ENCODE measurements around the gene LRP1B.

The LRP1B gene

GRCh38 chr2:141633132-141633531 lies 497.7 kb downstream of the LRP1B start:
- no peak overlapping the region for H3K9ac ChIP-seq (ENCODE audit: low read length)
- no peak overlapping the region for H3K27ac ChIP-seq (ENCODE audit: low read depth, low read length)
- no peaks in the 10 kb centered on the region for H3K27me3 ChIP-seq (ENCODE audit: control insufficient read depth, insufficient read depth, low read length)
- no peaks in the 10 kb centered on the region for H3K36me3 ChIP-seq (ENCODE audit: control insufficient read depth, insufficient read depth, low read length)
- no peak overlapping the region for H3K4me3 ChIP-seq (ENCODE audit: low read depth, low read length)
- no peaks in the 10 kb centered on the region for H3K9me3 ChIP-seq (ENCODE audit: control insufficient read depth, insufficient read depth, low read depth, low read length)
- H3K4me1 ChIP-seq (ENCODE audit: control insufficient read depth, insufficient read depth, low read length) = no peaks in the 10 kb centered on the region

GRCh38 chr2:141630407-141630930 lies 500.3 kb downstream of the LRP1B start:
- H3K9ac ChIP-seq (ENCODE audit: low read length) = no peak overlapping the region
- H3K4me3 ChIP-seq (ENCODE audit: low read depth, low read length) = no peak overlapping the region
- H3K36me3 ChIP-seq (ENCODE audit: control insufficient read depth, insufficient read depth, low read length) = no peaks in the 10 kb centered on the region
- H3K4me1 ChIP-seq (ENCODE audit: control insufficient read depth, insufficient read depth, low read length) = no peaks in the 10 kb centered on the region
- H3K27me3 ChIP-seq (ENCODE audit: control insufficient read depth, insufficient read depth, low read length) = no peaks in the 10 kb centered on the region
- no peak overlapping the region for H3K27ac ChIP-seq (ENCODE audit: low read depth, low read length)
- H3K9me3 ChIP-seq (ENCODE audit: control insufficient read depth, insufficient read depth, low read depth, low read length) = no peaks in the 10 kb centered on the region

DNA sequence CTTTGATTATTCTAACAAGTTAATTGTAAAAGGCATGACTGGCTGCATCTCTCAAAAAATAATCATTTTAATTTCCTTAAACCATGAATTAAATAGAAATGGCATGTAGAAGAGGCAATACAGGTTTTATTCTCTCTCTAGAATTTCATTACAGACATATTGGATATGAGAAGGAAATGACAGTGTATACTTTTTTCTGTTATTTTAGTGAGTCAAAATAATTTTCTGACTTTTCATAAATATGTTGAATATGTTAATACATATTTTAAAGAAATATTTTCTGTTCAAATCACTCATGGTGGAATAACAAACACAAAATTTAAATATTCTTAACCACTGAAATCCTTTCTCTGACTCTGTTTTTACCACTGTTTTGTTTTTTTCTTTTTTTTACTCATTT lies 510.4 kb downstream of the LRP1B start:
- no peaks in the 10 kb centered on the region for H3K4me1 ChIP-seq (ENCODE audit: control insufficient read depth, insufficient read depth, low read length)
- H3K27me3 ChIP-seq (ENCODE audit: control insufficient read depth, insufficient read depth, low read length) = no peaks in the 10 kb centered on the region
- no peak overlapping the region for H3K4me3 ChIP-seq (ENCODE audit: low read depth, low read length)

GRCh38 chr2:141618457-141618856 lies 512.4 kb downstream of the LRP1B start:
- H3K27me3 ChIP-seq (ENCODE audit: control insufficient read depth, insufficient read depth, low read length) = no peaks in the 10 kb centered on the region
- H3K4me1 ChIP-seq (ENCODE audit: control insufficient read depth, insufficient read depth, low read length) = no peaks in the 10 kb centered on the region
- no peak overlapping the region for H3K9ac ChIP-seq (ENCODE audit: low read length)
- no peaks in the 10 kb centered on the region for H3K36me3 ChIP-seq (ENCODE audit: control insufficient read depth, insufficient read depth, low read length)
- no peaks in the 10 kb centered on the region for H3K9me3 ChIP-seq (ENCODE audit: control insufficient read depth, insufficient read depth, low read depth, low read length)
- no peak overlapping the region for H3K4me3 ChIP-seq (ENCODE audit: low read depth, low read length)
- H3K27ac ChIP-seq (ENCODE audit: low read depth, low read length) = no peak overlapping the region

More for the DNA sequence above, 510.4 kb downstream of the LRP1B start:
- Histone ChIP-seq H3K36me3 (ENCODE audit: control insufficient read depth, insufficient read depth, low read length) (no peaks in the 10 kb centered on the region), H3K27ac (ENCODE audit: low read depth, low read length) (no peak overlapping the region), H3K9ac (ENCODE audit: low read length) (no peak overlapping the region), H3K9me3 (ENCODE audit: control insufficient read depth, insufficient read depth, low read depth, low read length) (no peaks in the 10 kb centered on the region)

- H3K27me3 ChIP-seq (ENCODE audit: control insufficient read depth, insufficient read depth, low read length) = no peaks in the 10 kb centered on the region
- peak overlapping the region; percentile 34; the same call in 1 of the 2 replicates for H3K4me3 ChIP-seq (ENCODE audit: low read depth, low read length)
- peaks cover 26% of the 10 kb centered on the region for H3K4me1 ChIP-seq (ENCODE audit: control insufficient read depth, insufficient read depth, low read length)
- H3K36me3 ChIP-seq (ENCODE audit: control insufficient read depth, insufficient read depth, low read length) = no peaks in the 10 kb centered on the region
- H3K27ac ChIP-seq (ENCODE audit: low read depth, low read length) = peak overlapping the region; percentile 69
- H3K9ac ChIP-seq (ENCODE audit: low read length) = peak overlapping the region; percentile 19
- H3K9me3 ChIP-seq (ENCODE audit: control insufficient read depth, insufficient read depth, low read depth, low read length) = no peaks in the 10 kb centered on the region
These were observed 518.8 kb downstream of the LRP1B start for GRCh38 chr2:141611981-141612380.

DNA sequence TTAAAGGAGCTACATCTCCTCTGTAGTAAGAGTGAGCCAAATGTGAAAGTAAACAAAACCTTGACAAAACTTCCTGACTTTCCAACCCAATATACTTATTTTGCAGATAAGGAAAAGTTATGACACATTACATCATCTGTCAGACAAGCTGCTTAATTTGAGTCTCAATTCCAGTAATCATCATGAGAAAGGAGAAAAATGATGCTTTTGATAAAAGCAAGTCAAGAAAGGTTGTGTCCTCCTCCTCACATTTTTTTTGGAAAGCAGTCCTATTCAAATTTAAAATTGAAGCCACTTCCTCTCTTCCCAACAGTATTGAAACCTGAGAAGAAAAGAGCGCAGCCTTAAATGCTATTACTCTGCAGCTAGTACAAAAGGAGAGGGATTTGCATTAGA lies 519.6 kb downstream of the LRP1B start:
- H3K27ac ChIP-seq (ENCODE audit: low read depth, low read length) = peak overlapping the region; percentile 69
- H3K4me3 ChIP-seq (ENCODE audit: low read depth, low read length) = peak overlapping the region; percentile 34
- peaks cover 26% of the 10 kb centered on the region for H3K4me1 ChIP-seq (ENCODE audit: control insufficient read depth, insufficient read depth, low read length)
- no peaks in the 10 kb centered on the region for H3K36me3 ChIP-seq (ENCODE audit: control insufficient read depth, insufficient read depth, low read length)
- H3K9ac ChIP-seq (ENCODE audit: low read length) = peak overlapping the region; percentile 31
- no peaks in the 10 kb centered on the region for H3K27me3 ChIP-seq (ENCODE audit: control insufficient read depth, insufficient read depth, low read length)
- no peaks in the 10 kb centered on the region for H3K9me3 ChIP-seq (ENCODE audit: control insufficient read depth, insufficient read depth, low read depth, low read length)

DNA sequence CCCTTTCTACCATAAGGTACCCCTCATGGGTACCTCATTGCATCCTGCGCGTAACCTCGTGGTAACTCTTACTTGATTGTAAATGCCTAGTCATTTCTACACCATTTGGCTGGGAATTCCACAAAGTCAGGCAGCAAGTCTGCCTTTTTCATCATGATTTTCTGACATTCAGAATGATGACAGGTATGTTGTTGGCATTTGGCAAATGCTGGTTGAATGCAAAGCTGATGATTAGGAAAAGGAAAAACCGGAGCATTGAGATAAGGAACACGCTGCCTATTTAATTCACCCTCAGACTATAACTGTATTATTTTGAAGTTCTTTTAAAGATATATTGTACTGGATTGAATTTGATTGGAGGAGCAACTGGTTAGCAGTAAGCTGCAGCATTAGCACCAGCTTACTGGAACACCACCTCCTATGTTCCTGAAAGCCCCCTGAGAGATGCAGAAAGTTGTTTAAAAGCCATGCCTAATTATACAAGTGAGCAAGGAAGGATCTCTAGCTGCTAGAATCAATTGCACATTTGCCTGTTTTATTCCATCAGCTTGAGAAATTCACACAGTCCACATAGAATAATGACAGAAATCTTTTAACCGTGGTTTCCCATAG lies 520.1 kb downstream of the LRP1B start:
- H3K27ac ChIP-seq (ENCODE audit: low read depth, low read length) = peak overlapping the region; percentile 69
- H3K36me3 ChIP-seq (ENCODE audit: control insufficient read depth, insufficient read depth, low read length) = no peaks in the 10 kb centered on the region
- peak overlapping the region; percentile 34; the same call in 1 of the 2 replicates for H3K4me3 ChIP-seq (ENCODE audit: low read depth, low read length)
- H3K9me3 ChIP-seq (ENCODE audit: control insufficient read depth, insufficient read depth, low read depth, low read length) = no peaks in the 10 kb centered on the region
- H3K4me1 ChIP-seq (ENCODE audit: control insufficient read depth, insufficient read depth, low read length) = peaks cover 26% of the 10 kb centered on the region
- H3K27me3 ChIP-seq (ENCODE audit: control insufficient read depth, insufficient read depth, low read length) = no peaks in the 10 kb centered on the region
- H3K9ac ChIP-seq (ENCODE audit: low read length) = peak overlapping the region; percentile 31

- no peaks in the 10 kb centered on the region for H3K36me3 ChIP-seq (ENCODE audit: control insufficient read depth, insufficient read depth, low read length)
- no peak overlapping the region for H3K27ac ChIP-seq (ENCODE audit: low read depth, low read length)
- no peak overlapping the region for H3K4me3 ChIP-seq (ENCODE audit: low read depth, low read length)
- H3K9me3 ChIP-seq (ENCODE audit: control insufficient read depth, insufficient read depth, low read depth, low read length) = no peaks in the 10 kb centered on the region
- H3K9ac ChIP-seq (ENCODE audit: low read length) = no peak overlapping the region
- 0 out of 2 replicates have a peak, but pooled peaks cover 6% of the 10 kb centered on the region for H3K4me1 ChIP-seq (ENCODE audit: control insufficient read depth, insufficient read depth, low read length)
- no peaks in the 10 kb centered on the region for H3K27me3 ChIP-seq (ENCODE audit: control insufficient read depth, insufficient read depth, low read length)
These were observed 525.7 kb downstream of the LRP1B start for GRCh38 chr2:141605163-141605562.

- Histone ChIP-seq H3K9me3 (ENCODE audit: control insufficient read depth, insufficient read depth, low read depth, low read length) (no peaks in the 10 kb centered on the region), H3K27me3 (ENCODE audit: control insufficient read depth, insufficient read depth, low read length) (no peaks in the 10 kb centered on the region), H3K27ac (ENCODE audit: low read depth, low read length) (no peak overlapping the region), H3K4me3 (ENCODE audit: low read depth, low read length) (no peak overlapping the region), H3K9ac (ENCODE audit: low read length) (no peak overlapping the region), H3K36me3 (ENCODE audit: control insufficient read depth, insufficient read depth, low read length) (no peaks in the 10 kb centered on the region), H3K4me1 (ENCODE audit: control insufficient read depth, insufficient read depth, low read length) (no peaks in the 10 kb centered on the region)
These were observed 529.2 kb downstream of the LRP1B start for GRCh38 chr2:141601511-141602152.

DNA sequence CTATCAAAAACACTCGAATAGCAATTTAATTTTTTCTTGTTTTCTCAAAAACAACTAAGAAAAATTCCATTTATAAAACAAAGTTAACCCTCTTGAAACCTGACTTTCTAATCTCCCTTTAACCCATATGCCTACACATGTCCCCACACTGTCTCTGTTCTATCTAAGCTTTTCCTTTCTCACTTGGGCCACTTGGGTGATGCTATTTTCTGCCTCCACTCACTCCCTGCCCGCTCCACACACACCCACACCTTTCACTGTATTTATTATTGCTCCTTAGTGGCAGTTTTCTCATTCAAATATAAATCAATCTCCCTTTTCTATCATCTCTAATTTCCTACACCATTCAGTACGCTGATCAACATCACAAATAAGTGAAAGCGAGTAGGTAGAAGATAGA lies 531.1 kb downstream of the LRP1B start:
- Histone ChIP-seq H3K4me3 (ENCODE audit: low read depth, low read length) (no peak overlapping the region), H3K9ac (ENCODE audit: low read length) (no peak overlapping the region), H3K27ac (ENCODE audit: low read depth, low read length) (no peak overlapping the region), H3K36me3 (ENCODE audit: control insufficient read depth, insufficient read depth, low read length) (no peaks in the 10 kb centered on the region), H3K9me3 (ENCODE audit: control insufficient read depth, insufficient read depth, low read depth, low read length) (no peaks in the 10 kb centered on the region), H3K4me1 (ENCODE audit: control insufficient read depth, insufficient read depth, low read length) (no peaks in the 10 kb centered on the region), H3K27me3 (ENCODE audit: control insufficient read depth, insufficient read depth, low read length) (no peaks in the 10 kb centered on the region)

DNA sequence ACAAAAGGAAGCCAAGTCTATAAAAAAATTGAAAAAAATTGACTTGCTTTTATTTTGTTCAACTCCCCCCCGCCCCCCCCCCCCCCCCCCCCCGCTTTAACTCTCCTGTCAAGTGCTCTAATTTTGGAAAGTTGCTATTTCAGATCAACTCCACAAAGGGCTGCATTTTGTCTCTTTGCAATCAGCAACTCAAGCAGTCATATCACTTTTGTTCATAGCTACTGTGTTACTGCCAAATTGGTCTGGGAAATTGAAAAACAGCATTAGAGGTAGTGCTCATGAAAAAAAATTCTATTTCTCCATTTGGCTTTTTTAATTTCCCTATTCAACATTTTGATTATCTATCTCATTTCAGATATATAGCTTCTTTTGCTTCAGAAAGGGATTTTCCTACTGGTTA lies 531.8 kb downstream of the LRP1B start:
- H3K27me3 ChIP-seq (ENCODE audit: control insufficient read depth, insufficient read depth, low read length) = no peaks in the 10 kb centered on the region
- no peak overlapping the region for H3K9ac ChIP-seq (ENCODE audit: low read length)
- no peaks in the 10 kb centered on the region for H3K36me3 ChIP-seq (ENCODE audit: control insufficient read depth, insufficient read depth, low read length)
- H3K4me1 ChIP-seq (ENCODE audit: control insufficient read depth, insufficient read depth, low read length) = no peaks in the 10 kb centered on the region
- no peak overlapping the region for H3K4me3 ChIP-seq (ENCODE audit: low read depth, low read length)
- H3K27ac ChIP-seq (ENCODE audit: low read depth, low read length) = no peak overlapping the region
- H3K9me3 ChIP-seq (ENCODE audit: control insufficient read depth, insufficient read depth, low read depth, low read length) = no peaks in the 10 kb centered on the region; the same call in 1 of the 2 replicates
